Measurements from ENCODE around the gene TXNDC15.
"Not testable (repeated sequence)": the region's sequence is repeated elsewhere in the genome, so short reads cannot be mapped to it uniquely, and the experiment has no call there.

The TXNDC15 gene

DNA sequence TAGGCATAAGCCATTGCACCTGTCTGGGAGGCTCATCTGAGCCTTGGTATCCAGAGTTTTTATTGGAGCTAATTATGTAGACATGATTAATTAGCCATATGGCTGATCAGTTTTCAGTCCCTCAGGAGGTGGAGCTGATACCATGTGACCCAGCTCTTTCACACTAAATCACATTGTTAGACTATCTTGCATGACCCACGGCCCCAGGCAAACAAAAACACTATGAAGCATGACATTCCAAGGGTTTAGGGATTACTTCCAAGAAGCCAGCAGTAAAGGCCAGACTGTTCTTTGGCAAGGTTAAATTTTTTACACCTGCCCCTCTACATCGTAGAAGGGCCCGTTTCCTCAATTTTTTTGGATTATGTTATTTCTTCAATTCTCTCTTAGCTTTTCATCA lies 33.4 kb upstream of the TXNDC15 start:
- TF ChIP-seq, protein P1, sequence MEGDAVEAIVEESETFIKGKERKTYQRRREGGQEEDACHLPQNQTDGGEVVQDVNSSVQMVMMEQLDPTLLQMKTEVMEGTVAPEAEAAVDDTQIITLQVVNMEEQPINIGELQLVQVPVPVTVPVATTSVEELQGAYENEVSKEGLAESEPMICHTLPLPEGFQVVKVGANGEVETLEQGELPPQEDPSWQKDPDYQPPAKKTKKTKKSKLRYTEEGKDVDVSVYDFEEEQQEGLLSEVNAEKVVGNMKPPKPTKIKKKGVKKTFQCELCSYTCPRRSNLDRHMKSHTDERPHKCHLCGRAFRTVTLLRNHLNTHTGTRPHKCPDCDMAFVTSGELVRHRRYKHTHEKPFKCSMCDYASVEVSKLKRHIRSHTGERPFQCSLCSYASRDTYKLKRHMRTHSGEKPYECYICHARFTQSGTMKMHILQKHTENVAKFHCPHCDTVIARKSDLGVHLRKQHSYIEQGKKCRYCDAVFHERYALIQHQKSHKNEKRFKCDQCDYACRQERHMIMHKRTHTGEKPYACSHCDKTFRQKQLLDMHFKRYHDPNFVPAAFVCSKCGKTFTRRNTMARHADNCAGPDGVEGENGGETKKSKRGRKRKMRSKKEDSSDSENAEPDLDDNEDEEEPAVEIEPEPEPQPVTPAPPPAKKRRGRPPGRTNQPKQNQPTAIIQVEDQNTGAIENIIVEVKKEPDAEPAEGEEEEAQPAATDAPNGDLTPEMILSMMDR (IDR thresholded peaks at IDR 0.05; ENCODE audit: extremely low read depth, missing control alignments): no peak
- DNase-seq (ENCODE audit: low spot score): no peak

DNA sequence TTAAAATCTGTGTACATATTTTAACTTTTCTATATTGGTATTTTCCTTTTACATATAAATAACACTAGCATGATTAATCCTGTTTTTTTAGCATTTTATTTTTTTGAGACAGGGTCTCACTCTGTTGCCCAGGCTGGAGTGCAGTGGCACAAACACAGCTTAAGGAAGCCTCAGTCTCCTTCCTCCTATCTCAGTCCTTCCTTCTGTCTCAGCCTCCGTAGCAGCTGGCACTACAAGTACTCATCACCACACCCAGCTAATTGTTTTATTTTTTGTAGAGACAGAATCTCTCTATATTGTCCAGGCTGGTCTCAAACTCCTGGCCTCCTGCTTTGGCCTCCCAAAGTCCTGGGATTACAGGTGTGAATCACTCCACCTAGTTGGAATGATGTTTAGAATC lies 29.9 kb upstream of the TXNDC15 start:
- no peak for DNase-seq (ENCODE audit: low spot score)
- TF ChIP-seq, protein P1 (IDR thresholded peaks at IDR 0.05; ENCODE audit: extremely low read depth, missing control alignments): no peak

DNA sequence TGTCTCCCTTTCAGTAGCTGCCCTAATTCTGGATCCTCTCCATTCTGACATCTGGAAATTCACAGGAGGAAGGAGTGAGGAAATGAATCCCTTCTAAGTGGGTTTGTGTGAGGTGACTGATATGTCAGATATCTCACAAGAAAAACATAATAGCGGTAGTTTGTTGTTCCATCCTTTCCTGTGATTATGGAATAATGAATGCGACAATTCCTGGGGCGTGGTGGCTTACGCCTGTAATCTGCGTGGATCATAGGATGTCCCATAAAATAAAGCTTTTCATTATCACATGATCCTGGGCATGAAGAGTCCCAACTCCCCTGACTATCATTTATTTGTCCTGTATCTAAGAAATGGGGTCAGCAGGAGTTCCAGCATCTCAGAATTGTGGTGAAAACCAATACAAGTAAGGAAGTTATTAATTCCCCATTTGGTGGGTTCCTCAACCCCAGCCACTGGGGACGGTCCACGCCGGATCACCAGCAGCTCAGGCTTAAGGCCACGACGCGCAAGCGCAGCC lies 28.8 kb upstream of the TXNDC15 start:
- TF ChIP-seq, protein P1 (IDR thresholded peaks at IDR 0.05; ENCODE audit: extremely low read depth, missing control alignments): no peak
- DNase-seq (ENCODE audit: low spot score): no peak

DNA sequence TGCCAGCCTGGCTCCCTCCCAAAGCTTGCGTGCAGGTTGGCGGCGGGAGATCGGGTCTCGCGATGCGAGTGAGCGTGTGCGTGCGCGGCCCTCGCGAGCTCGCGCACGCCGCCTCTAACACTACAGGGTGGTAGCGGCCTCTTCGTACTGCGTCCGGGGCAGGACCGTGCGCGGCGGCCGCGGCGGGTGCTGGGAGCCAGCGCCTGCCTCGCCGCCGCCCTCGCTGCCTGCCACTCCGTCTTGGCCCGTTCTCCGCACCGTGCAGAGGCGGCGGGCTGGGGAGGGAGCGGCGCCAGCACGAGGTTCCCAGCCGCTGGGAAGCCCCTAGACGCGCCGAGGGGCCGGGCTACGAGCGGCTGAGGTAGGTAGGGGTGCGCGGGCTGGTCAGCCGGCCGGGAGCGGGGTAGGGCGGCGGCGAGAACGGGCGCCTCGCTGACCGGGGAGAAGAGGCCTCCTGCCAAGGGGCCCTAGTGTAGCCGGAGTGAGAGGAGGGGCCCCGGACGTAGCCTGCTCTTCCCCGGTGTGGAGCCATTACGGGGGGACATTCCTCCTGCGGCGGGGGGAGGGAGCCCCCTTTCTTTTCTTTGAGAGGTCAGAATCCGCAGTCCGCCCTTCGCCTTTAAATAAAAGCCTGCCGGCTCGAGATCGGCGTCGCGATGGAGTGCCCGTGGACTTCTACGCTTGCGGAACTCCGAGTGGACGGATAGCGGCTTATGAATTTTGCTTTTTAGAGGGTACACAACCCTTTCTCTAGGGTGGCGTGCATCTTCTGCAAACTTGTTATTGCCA lies 28.1 kb upstream of the TXNDC15 start, which contains the start of gene C5orf24:
TSS of gene C5orf24 (plus strand) at position 117 of the 789 bp plus-strand sequence. CDS start 8,933 bp downstream, outside the sequence.
- DNase-seq (ENCODE audit: low spot score): peak; percentile 94
- TF ChIP-seq, protein P1 (IDR thresholded peaks at IDR 0.05; ENCODE audit: extremely low read depth, missing control alignments): no peak

DNA sequence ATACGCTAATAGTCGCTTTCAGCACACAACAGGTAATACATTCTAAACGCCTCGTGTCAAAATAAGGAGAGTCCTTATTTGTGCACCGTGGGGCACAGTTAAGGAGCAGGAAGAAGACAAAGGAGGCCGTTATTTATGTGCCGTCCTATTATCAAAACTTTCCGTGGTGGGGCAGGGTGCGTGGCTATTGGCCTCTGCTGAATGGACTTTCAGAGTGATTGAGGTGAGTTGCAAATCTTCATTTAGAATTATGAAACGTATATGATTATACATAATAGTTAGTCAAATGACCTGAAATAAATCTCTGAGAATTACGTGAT lies 27.6 kb upstream of the TXNDC15 start:
- DNase-seq (ENCODE audit: low spot score): peak; percentile 21
- TF ChIP-seq, protein P1 (IDR thresholded peaks at IDR 0.05; ENCODE audit: extremely low read depth, missing control alignments): no peak

DNA sequence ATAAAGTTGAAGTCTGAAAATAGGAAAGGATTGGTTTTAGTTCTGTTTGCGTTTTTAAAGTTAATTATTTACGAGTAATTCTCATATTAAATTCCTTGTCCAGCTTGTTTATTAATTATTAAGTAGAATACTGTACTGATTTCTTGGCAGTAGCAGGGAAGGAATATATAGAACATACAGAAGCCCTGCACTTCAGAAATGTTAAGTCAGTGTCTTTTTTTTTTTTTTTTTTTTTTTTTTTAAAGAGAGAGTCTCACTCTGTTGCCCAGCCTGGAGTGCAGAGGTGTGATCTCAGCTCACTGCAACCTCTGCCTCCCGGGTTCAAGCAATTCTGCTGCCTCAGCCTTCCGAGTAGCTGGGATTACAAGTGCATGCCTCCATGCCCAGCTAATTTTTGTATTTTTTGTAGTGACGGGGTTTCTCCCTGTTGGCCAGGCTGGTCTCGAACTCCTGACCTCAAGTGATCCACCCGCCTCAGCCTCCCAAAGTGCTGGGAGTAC lies 24.7 kb upstream of the TXNDC15 start:
- DNase-seq (ENCODE audit: low spot score): not testable (repeated sequence)

DNA sequence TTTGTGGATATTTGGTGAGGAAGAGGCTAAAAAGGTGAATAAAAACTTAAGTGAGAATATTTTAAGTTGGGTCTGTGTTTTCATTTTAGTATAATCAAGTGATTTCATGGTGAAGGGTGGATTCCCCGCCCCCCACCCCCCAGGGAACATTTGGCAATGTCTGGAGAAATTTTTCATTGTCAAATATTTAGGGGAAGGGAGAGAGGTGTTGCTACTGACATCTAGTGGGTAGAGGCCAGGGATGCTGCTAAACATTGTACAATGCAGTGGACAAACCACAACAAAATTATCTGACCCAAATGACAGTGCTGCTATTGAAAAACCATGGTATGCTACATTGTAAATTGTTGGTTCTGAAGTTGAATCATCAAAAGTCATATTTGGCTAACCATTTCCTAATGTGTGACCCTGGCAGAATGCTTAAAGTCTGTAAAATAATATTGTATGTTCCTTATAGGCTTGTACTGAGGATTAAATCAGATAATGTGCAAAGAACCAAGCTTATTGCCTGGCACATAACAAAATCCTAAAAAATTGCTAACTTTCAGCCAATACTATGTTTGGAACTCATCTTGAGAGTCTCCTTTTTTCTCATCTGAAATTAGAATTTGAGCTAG lies 22.8 kb upstream of the TXNDC15 start:
- TF ChIP-seq, protein P1 (IDR thresholded peaks at IDR 0.05; ENCODE audit: extremely low read depth, missing control alignments): peak; percentile 6
- no peak for DNase-seq (ENCODE audit: low spot score)

DNA sequence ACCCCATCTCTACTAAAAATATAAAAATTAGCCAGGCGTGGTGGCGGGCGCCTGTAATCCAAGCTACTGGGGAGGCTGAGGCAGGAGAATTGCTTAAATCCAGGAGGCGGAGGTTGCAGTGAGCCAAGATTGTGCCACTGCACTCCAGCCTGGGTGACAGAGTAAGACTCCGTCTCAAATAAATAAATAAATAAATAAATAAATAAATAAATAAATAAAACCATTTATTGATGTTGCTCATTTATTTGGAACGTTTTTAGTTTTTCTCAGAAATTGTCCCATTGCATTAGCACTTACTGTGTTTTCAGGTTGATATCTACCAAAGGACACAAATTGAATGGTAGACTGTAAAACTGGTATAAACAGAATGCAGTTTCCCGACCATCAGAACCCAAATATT lies 17.7 kb upstream of the TXNDC15 start:
- not testable (repeated sequence) for DNase-seq (ENCODE audit: low spot score)

All from GM20000 (cell line).